Endothelial cell (in vitro differentiated cells): ENCODE results near the gene SLC25A24. TPM values are rescaled to one million over a fixed set of nuclear protein-coding genes. Genes with fewer than 3 reads are reported as not detected.

Source experiments
- DNase-seq: peaks from one replicate; pipeline ENCODE4 v3.0.0; 2021; ENCODE audit warnings: low spot score
- H3K27ac Mint-ChIP-seq: one replicate; pipeline ENCODE4 v1.8.0; 2021; ENCODE audit warnings: mixed read lengths, inconsistent platforms; ENCODE audit not compliant: unreplicated experiment
- H3K27me3 Mint-ChIP-seq: one replicate; pipeline ENCODE4 v1.8.0; 2021; ENCODE audit warnings: mild to moderate bottlenecking, moderate library complexity, mixed read lengths, inconsistent platforms; ENCODE audit not compliant: unreplicated experiment
- H3K36me3 Mint-ChIP-seq: one replicate; pipeline ENCODE4 v1.8.0; 2021; ENCODE audit warnings: mild to moderate bottlenecking, low read depth, mixed read lengths, inconsistent platforms; ENCODE audit not compliant: unreplicated experiment
- H3K4me1 Mint-ChIP-seq: one replicate; pipeline ENCODE4 v1.8.0; 2021; ENCODE audit warnings: mild to moderate bottlenecking, mixed read lengths, inconsistent platforms; ENCODE audit not compliant: unreplicated experiment
- H3K4me3 Mint-ChIP-seq: one replicate; pipeline ENCODE4 v1.8.0; 2021; ENCODE audit warnings: mild to moderate bottlenecking, mixed read lengths, inconsistent platforms; ENCODE audit not compliant: unreplicated experiment
- H3K9me3 Mint-ChIP-seq: one replicate; pipeline ENCODE4 v1.8.0; 2021; ENCODE audit warnings: mixed read lengths, inconsistent platforms; ENCODE audit not compliant: unreplicated experiment
- CTCF ChIP-seq: fragments of 200-600 bp; sonication (generic); IDR thresholded peaks from one replicate; pipeline ENCODE4 v1.5.0; 2021; ENCODE audit warnings: antibody characterized with exemption; ENCODE audit not compliant: unreplicated experiment
- total RNA-seq: library from RNA; stranded (reverse); fragmentation: NEBNext Ultra II Directional; extraction: Animal tissue kit (Norgen Biotek cat#: 25700); gene quantifications from one replicate; pipeline ENCODE4 v1.2.1, GENCODE V29; 2021; ENCODE audit not compliant: unreplicated experiment

Gene SLC25A24
- total RNA-seq, 1 donor from 2014 or later = 51.1 TPM

- no peak for TF ChIP-seq CTCF
- Mint-ChIP-seq H3K27me3 (peaks cover 19% of the 10 kb centered on the region), H3K4me1 (peaks cover 32% of the 10 kb centered on the region), H3K9me3 (peaks cover 4% of the 10 kb centered on the region), H3K27ac (no peak overlapping the region), H3K4me3 (no peak overlapping the region), H3K36me3 (peaks cover 29% of the 10 kb centered on the region)
- no peak for DNase-seq
These were observed 1.5 kb upstream of the SLC25A24 start for GRCh38 chr1:108201687-108202086.

- Mint-ChIP-seq H3K27me3 (peaks cover 17% of the 10 kb centered on the region), H3K27ac (peak overlapping the region; percentile 86), H3K36me3 (peaks cover 36% of the 10 kb centered on the region), H3K9me3 (peaks cover 4% of the 10 kb centered on the region), H3K4me1 (peaks cover 34% of the 10 kb centered on the region), H3K4me3 (peak overlapping the region; percentile 91)
- TF ChIP-seq CTCF = no peak
- peak; percentile 6 for DNase-seq
These were observed 526 bp upstream of the SLC25A24 start for GRCh38 chr1:108200687-108201051.

- peaks cover 4% of the 10 kb centered on the region for H3K9me3 Mint-ChIP-seq
- H3K27me3 Mint-ChIP-seq = peaks cover 14% of the 10 kb centered on the region
- peaks cover 49% of the 10 kb centered on the region for H3K36me3 Mint-ChIP-seq
- peak; percentile 25 for DNase-seq
- peak overlapping the region; percentile 97 for H3K4me3 Mint-ChIP-seq
- no peak for TF ChIP-seq CTCF
- peak overlapping the region; percentile 99 for H3K27ac Mint-ChIP-seq
- peaks cover 34% of the 10 kb centered on the region for H3K4me1 Mint-ChIP-seq
These were observed 897 bp downstream of the SLC25A24 start for GRCh38 chr1:108199201-108199691.

GRCh38 chr1:108194051-108194450, 6.1 kb downstream of the SLC25A24 start:
- no peak for DNase-seq
- Mint-ChIP-seq H3K4me3 (no peak overlapping the region), H3K27me3 (peaks cover 4% of the 10 kb centered on the region), H3K4me1 (peaks cover 23% of the 10 kb centered on the region), H3K27ac (no peak overlapping the region), H3K9me3 (no peaks in the 10 kb centered on the region), H3K36me3 (peaks cover 69% of the 10 kb centered on the region)
- no peak for TF ChIP-seq CTCF

GRCh38 chr1:108193333-108193732, 6.8 kb downstream of the SLC25A24 start:
- Mint-ChIP-seq H3K4me1 (peaks cover 17% of the 10 kb centered on the region), H3K4me3 (no peak overlapping the region), H3K27me3 (no peaks in the 10 kb centered on the region), H3K27ac (no peak overlapping the region), H3K36me3 (peaks cover 69% of the 10 kb centered on the region), H3K9me3 (no peaks in the 10 kb centered on the region)
- TF ChIP-seq CTCF = no peak
- DNase-seq = no peak
